ENCODE results near the gene PKD2L2. TPM values are rescaled to one million over a fixed set of nuclear protein-coding genes. Genes with fewer than 3 reads are reported as not detected.

PKD2L2 gene
- total and polyA plus RNA-seq, 2 donors from 2014 or later: not detected

GRCh38 chr5:137856916-137857862 is 32.1 kb upstream of the PKD2L2 start:
- intact Hi-C loops (cut with DNase I): no loop called here
- FAIRE-seq (no peak), DNase-seq (no peak)
- no peak for TF ChIP-seq CTCF (IDR thresholded peaks at IDR 0.05; ENCODE audit: borderline replicate concordance, extremely low read depth, insufficient read depth)
- Histone ChIP-seq H3K36me3 (ENCODE audit: control insufficient read depth in 2 of 3, insufficient read depth in 3 of 3, low read length in 3 of 3) (no peaks in the 10 kb centered on the region), H3K27ac (ENCODE audit: low read depth in 2 of 2, low read length in 2 of 2) (no peak overlapping the region), H3K9ac (ENCODE audit: low read length in 3 of 3) (no peak overlapping the region), H3K4me1 (ENCODE audit: control insufficient read depth in 2 of 3, insufficient read depth in 2 of 3, low read depth in 1 of 3, low read length in 3 of 3) (peaks cover 0 to 2% (median 0%) of the 10 kb centered on the region in 3 donors), H3K27me3 (ENCODE audit: control insufficient read depth, insufficient read depth, low read length) (no peaks in the 10 kb centered on the region), H3K4me3 (ENCODE audit: low read length in 3 of 3) (no peak overlapping the region), H3K9me3 (ENCODE audit: control insufficient read depth in 2 of 3, insufficient read depth in 1 of 3, low read length in 3 of 3) (no peaks in the 10 kb centered on the region)

- no peak for TF ChIP-seq CTCF (IDR thresholded peaks at IDR 0.05; ENCODE audit: borderline replicate concordance, extremely low read depth, insufficient read depth)
- Histone ChIP-seq H3K36me3 (ENCODE audit: control insufficient read depth in 2 of 3, insufficient read depth in 3 of 3, low read length in 3 of 3) (no peaks in the 10 kb centered on the region), H3K4me3 (ENCODE audit: low read length in 3 of 3) (peak overlapping the region in 1 of 3 donors; percentile 32), H3K4me1 (ENCODE audit: control insufficient read depth in 2 of 3, insufficient read depth in 2 of 3, low read depth in 1 of 3, low read length in 3 of 3) (peaks cover 0 to 2% (median 0%) of the 10 kb centered on the region in 3 donors), H3K27me3 (ENCODE audit: control insufficient read depth, insufficient read depth, low read length) (no peaks in the 10 kb centered on the region), H3K9ac (ENCODE audit: low read length in 3 of 3) (peak overlapping the region in 1 of 3 donors; percentile 2), H3K27ac (ENCODE audit: low read depth in 2 of 2, low read length in 2 of 2) (no peak overlapping the region), H3K9me3 (ENCODE audit: control insufficient read depth in 2 of 3, insufficient read depth in 1 of 3, low read length in 3 of 3) (no peaks in the 10 kb centered on the region)
- no peak for DNase-seq
- intact Hi-C loops (cut with DNase I): no loop called here
- peak; percentile 57 for FAIRE-seq
Observed at GRCh38 chr5:137858223-137858916, 30.9 kb upstream of the PKD2L2 start.

- Histone ChIP-seq H3K27me3 (ENCODE audit: control insufficient read depth, insufficient read depth, low read length) (no peaks in the 10 kb centered on the region), H3K4me1 (ENCODE audit: control insufficient read depth in 2 of 3, insufficient read depth in 2 of 3, low read depth in 1 of 3, low read length in 3 of 3) (peaks cover 0 to 2% (median 0%) of the 10 kb centered on the region in 3 donors), H3K9ac (ENCODE audit: low read length in 3 of 3) (no peak overlapping the region), H3K36me3 (ENCODE audit: control insufficient read depth in 2 of 3, insufficient read depth in 3 of 3, low read length in 3 of 3) (no peaks in the 10 kb centered on the region), H3K4me3 (ENCODE audit: low read length in 3 of 3) (peak overlapping the region in 1 of 3 donors; percentile 32), H3K9me3 (ENCODE audit: control insufficient read depth in 2 of 3, insufficient read depth in 1 of 3, low read length in 3 of 3) (no peaks in the 10 kb centered on the region), H3K27ac (ENCODE audit: low read depth in 2 of 2, low read length in 2 of 2) (no peak overlapping the region)
- FAIRE-seq (no peak), DNase-seq (no peak)
- no peak for TF ChIP-seq CTCF (IDR thresholded peaks at IDR 0.05; ENCODE audit: borderline replicate concordance, extremely low read depth, insufficient read depth)
- intact Hi-C loops (cut with DNase I): no loop called here
Observed at GRCh38 chr5:137858954-137859353, 30.3 kb upstream of the PKD2L2 start.

Measured in kidney (tissue), 14 donors.